K562 (cell line): Measurements from ENCODE around the gene ASCC3. TPM values are rescaled to one million over a fixed set of nuclear protein-coding genes. Genes with fewer than 3 reads are reported as not detected.
A peak's percentile ranks its signal among the peaks of the same experiment; 100 is the strongest.

Source experiments
- ATAC-seq: fragments of 200-7000 bp; cut with Tn5 transposase; 3 replicates; pipeline ENCODE4 v1.9.1; 2020; ENCODE audit warnings: moderate library complexity
- BruUV-seq: library from RNA; stranded (reverse); fragments of 400-500 nt; replicated peaks from 2 replicates; lab custom pipeline; 2021; lab: Mats Ljungman, UMichigan
- CTCF ChIA-PET: fragments of 300-600 bp; formaldehyde crosslinking; extraction: SDS; loops from one replicate; lab custom pipeline; 2021; ENCODE audit warnings: low intra/inter-chr PET ratio; lab: Yijun Ruan, JAX
- POLR2A ChIA-PET: fragments of 300-600, 350-650 bp; sonication (Branson Sonifier 250); formaldehyde crosslinking; extraction: SDS; loops from one replicate; lab custom pipeline; 2021; ENCODE audit warnings: antibody characterized with exemption, inconsistent platforms; lab: Yijun Ruan, JAX
- DNase-seq, 4 experiments: peaks; one replicate each; pipeline versions ENCODE4 v3.0.0 to v3.0.0-alpha.2; 2011 to 2018; ENCODE audit warnings: low spot score in 3 of 4, mixed read lengths in 3 of 4; ENCODE audit errors: extremely low read depth in 1 of 4
- FAIRE-seq: peaks from 2 replicates; lab custom pipeline; 2011; peaks lifted over from hg19 to GRCh38; lab: Jason Lieb, UNC
- H2AFZ ChIP-seq: 2 replicates; pipeline ENCODE4 v1.6.0; 2011; ENCODE audit warnings: low read depth, low read length, control low read depth, inconsistent platforms
- H3K27ac ChIP-seq: fragments of 200-600 bp; 3 replicates; pipeline ENCODE4 v1.8.0; 2011; ENCODE audit warnings: low read depth, mild to moderate bottlenecking, control low read depth, inconsistent platforms, low read length, moderate library complexity, mixed read lengths; ENCODE audit errors: extremely low read depth
- H3K27me3 ChIP-seq, 2 experiments: fragments of 300-600 bp in 1 of 2; 2 replicates in 1 of 2; 3 replicates in 1 of 2; pipeline versions ENCODE4 v1.6.0 to v1.8.0; 2011; ENCODE audit warnings: inconsistent platforms in 2 of 2, low read length in 2 of 2, mild to moderate bottlenecking in 1 of 2, mixed read lengths in 1 of 2, moderate library complexity in 1 of 2; ENCODE audit not compliant: control insufficient read depth in 2 of 2, insufficient read depth in 2 of 2
- H3K36me3 ChIP-seq: fragments of 300-600 bp; 3 replicates; pipeline ENCODE4 v1.8.0; 2011; ENCODE audit warnings: mild to moderate bottlenecking, low read length, inconsistent platforms; ENCODE audit not compliant: control insufficient read depth, insufficient read depth
- H3K4me1 ChIP-seq, 2 experiments: fragments of 200-600 bp in 1 of 2; replicated peaks in 1 of 2; 2 replicates in 1 of 2; 3 replicates in 1 of 2; pipeline versions ENCODE4 v1.5.1 to v1.8.0; 2011; ENCODE audit warnings: inconsistent platforms in 2 of 2, low read length in 2 of 2, mild to moderate bottlenecking in 1 of 2, mixed read lengths in 1 of 2, moderate library complexity in 1 of 2; ENCODE audit not compliant: control insufficient read depth in 2 of 2, insufficient read depth in 2 of 2
- H3K4me2 ChIP-seq: 2 replicates; pipeline ENCODE4 v1.6.1; 2011; ENCODE audit warnings: low read length, control low read depth, inconsistent platforms, mixed read lengths; ENCODE audit not compliant: insufficient read depth
- H3K4me3 ChIP-seq: fragments of 200-600 bp; sonication (generic), shearing (Covaris generic); 2 replicates; pipeline ENCODE4 v1.5.1; 2016; ENCODE audit warnings: control low read depth, inconsistent platforms
- H3K79me2 ChIP-seq: fragments of 200-600 bp; 3 replicates; pipeline ENCODE4 v1.8.0; 2011; ENCODE audit warnings: low read length, inconsistent platforms; ENCODE audit not compliant: control insufficient read depth, insufficient read depth
- H3K9ac ChIP-seq, 2 experiments: 2 replicates each; pipeline versions ENCODE4 v1.6.0 to v1.6.1; 2011; ENCODE audit warnings: low read depth in 2 of 2, low read length in 2 of 2, control low read depth in 1 of 2, inconsistent platforms in 1 of 2, mild to moderate bottlenecking in 1 of 2, mixed read lengths in 1 of 2; ENCODE audit not compliant: insufficient read depth in 1 of 2
- H3K9me1 ChIP-seq: one replicate; pipeline ENCODE4 v1.6.0; 2011; ENCODE audit warnings: inconsistent platforms, mild to moderate bottlenecking, low read length, moderate library complexity; ENCODE audit not compliant: control insufficient read depth, insufficient read depth
- H3K9me3 ChIP-seq: replicated peaks from 2 replicates; pipeline ENCODE4 v1.5.1; 2011; ENCODE audit warnings: low read depth, low read length, inconsistent platforms; ENCODE audit not compliant: control insufficient read depth, insufficient read depth
- H4K20me1 ChIP-seq: replicated peaks from 2 replicates; pipeline ENCODE4 v1.6.1; 2011; ENCODE audit warnings: low read length, inconsistent platforms, mixed read lengths; ENCODE audit not compliant: control insufficient read depth, insufficient read depth
- BRD4 ChIP-seq: fragments of 200-600 bp; sonication (generic); IDR thresholded peaks from 2 replicates; pipeline ENCODE4 v1.6.1; 2017; ENCODE audit warnings: inconsistent platforms
- CEBPG ChIP-seq, 3 experiments: fragments of 200-800 bp in 1 of 3; sonication (Bioruptor generic) in 1 of 3; sonication (generic) in 1 of 3; formaldehyde crosslinking in 1 of 3; IDR thresholded peaks in 2 of 3; conservative IDR thresholded peaks in 1 of 3; 2 replicates each; pipeline versions ENCODE4 v1.6.1 to v1.8.0; 2016 to 2022; ENCODE audit warnings: missing compliant biosample characterization in 2 of 3, missing genetic modification characterization in 2 of 3, mild to moderate bottlenecking in 1 of 3, missing genetic modification reagents in 1 of 3
- ILK ChIP-seq: fragments of 450-650 bp; IDR thresholded peaks from 2 replicates; pipeline ENCODE4 v1.6.1; 2016; ENCODE audit warnings: missing genetic modification characterization, low read depth, mild to moderate bottlenecking, missing compliant biosample characterization, moderate library complexity, borderline replicate concordance
- KAT8 ChIP-seq: fragments of 450-650 bp; IDR thresholded peaks from 2 replicates; pipeline ENCODE4 v1.6.1; 2016; ENCODE audit warnings: low read depth, mild to moderate bottlenecking
- MBD2 ChIP-seq: sonication (generic); IDR thresholded peaks from 2 replicates; pipeline ENCODE4 v1.6.1; 2016; ENCODE audit warnings: low read depth, borderline replicate concordance
- PHB ChIP-seq: fragments of 250-450 bp; sonication (Bioruptor Pico); IDR thresholded peaks from 2 replicates; pipeline ENCODE4 v1.5.0; 2021
- RBBP5 ChIP-seq: fragments of 200-600 bp; sonication (generic); IDR thresholded peaks from 2 replicates; pipeline ENCODE4 v1.6.1; 2012; ENCODE audit warnings: borderline replicate concordance, mild to moderate bottlenecking, low read length, control low read depth, inconsistent platforms; ENCODE audit not compliant: insufficient read depth, poor library complexity, severe bottlenecking
- RBM14 ChIP-seq: fragments of 200-400 bp; formaldehyde crosslinking; IDR thresholded peaks from 2 replicates; pipeline ENCODE4 v1.6.1; 2018; ENCODE audit warnings: low read depth, mild to moderate bottlenecking, low read length, moderate library complexity, borderline replicate concordance; ENCODE audit not compliant: insufficient read depth
- YBX1 ChIP-seq: fragments of 450-650 bp; IDR thresholded peaks from 2 replicates; pipeline ENCODE4 v1.7.1; 2016; ENCODE audit warnings: mild to moderate bottlenecking
- ZKSCAN8 ChIP-seq: fragments of 200-800 bp; sonication (Bioruptor generic); IDR thresholded peaks from 2 replicates; pipeline ENCODE4 v1.6.1; 2016; ENCODE audit warnings: missing genetic modification characterization, missing compliant biosample characterization
- ZNF143 ChIP-seq: sonication (generic); formaldehyde crosslinking; IDR thresholded peaks from 2 replicates; pipeline ENCODE4 v1.9.0; 2022; ENCODE audit warnings: mild to moderate bottlenecking, missing genetic modification reagents
- ZNF76 ChIP-seq: fragments of 250-450 bp; sonication (Bioruptor Pico); IDR thresholded peaks from 2 replicates; pipeline ENCODE4 v1.4.0; 2020; ENCODE audit warnings: mild to moderate bottlenecking, moderate library complexity, borderline replicate concordance
- WGBS: fragments of 100-300 bp; shearing (Covaris generic); methylation state at CpG from one replicate; pipeline ENCODE4 v1.1.6; 2016; ENCODE audit warnings: low coverage, mixed read lengths; ENCODE audit not compliant: insufficient coverage; ENCODE audit errors: missing lambda C conversion rate; 5-methylcytosine and 5-hydroxymethylcytosine counted together
- in situ Hi-C: fragments of 300-500 bp; cut with MboI; formaldehyde crosslinking; loops from 4 replicates; pipeline ENCODE4 v1.15.0; 2018; ENCODE audit warnings: inconsistent platforms, mixed read lengths
- intact Hi-C: fragments of 100-400 bp; cut with micrococcal nuclease; formaldehyde crosslinking; loops from 2 replicates; pipeline ENCODE4 v1.14.2; 2022
- polyA plus RNA-seq, 8 experiments: library from polyadenylated mRNA; depleted of rRNA in 4 of 8; stranded (reverse) in 5 of 8; unstranded in 3 of 8; fragments of >200 nt; fragmentation: Nextera tagmentation in 2 of 8; fragmentation: Illumina TruSeq in 1 of 8; extraction: Ambion mirVana in 2 of 8; extraction: Trizol in 1 of 8; gene quantifications; 2 replicates each; pipeline versions ENCODE4 v1.2.1 to v1.2.3, GENCODE V29; 2011 to 2014; ENCODE audit warnings: inconsistent platforms in 1 of 8, missing spikeins in 1 of 8
- total RNA-seq, 7 experiments: library from RNA; depleted of rRNA in 6 of 7; stranded (reverse); fragments of >200 nt in 6 of 7; fragmentation: Illumina TruSeq in 2 of 7; extraction: Trizol in 2 of 7; gene quantifications; 2 replicates each; pipeline versions ENCODE4 v1.2.1 to v1.2.3, GENCODE V29; 2011 to 2021; ENCODE audit warnings: low replicate concordance in 1 of 7
- TF ChIP-seq, protein P1 (sequence below), 2 experiments: fragments of 450-650 bp in 1 of 2; sonication (generic) in 1 of 2; formaldehyde crosslinking; conservative IDR thresholded peaks; 2 replicates each; pipeline versions ENCODE4 v1.4.0 to v1.8.1; 2020 to 2022; ENCODE audit warnings: mild to moderate bottlenecking in 1 of 2, missing genetic modification reagents in 1 of 2
- TF ChIP-seq, protein P2 (sequence below): sonication (generic); formaldehyde crosslinking; IDR thresholded peaks from 2 replicates; pipeline ENCODE4 v1.4.0; 2020; ENCODE audit warnings: mild to moderate bottlenecking, missing genetic modification reagents
- TF ChIP-seq, protein P3 (sequence below): fragments of 250-450 bp; sonication (Bioruptor Pico); IDR thresholded peaks from 2 replicates; pipeline ENCODE4 v1.4.0; 2020; ENCODE audit warnings: borderline replicate concordance
- TF ChIP-seq, protein P4 (sequence below): IDR thresholded peaks from 2 replicates; pipeline ENCODE4 v1.6.1; 2011; ENCODE audit not compliant: insufficient read length; ENCODE audit errors: extremely low read depth

ASCC3 gene
- total and polyA plus RNA-seq, 9 of the 15 experiments (the other 6 are each of a cell fraction or from before 2014, with no cell fraction given), result 16.1 to 56.1 (median 33.9) TPM

- intact Hi-C loops (no loop called here), in situ Hi-C loops (no loop called here)
- ChIA-PET POLR2A (no interaction called here), CTCF (no interaction called here)
- no peak for DNase-seq
- H4K20me1 ChIP-seq, result no peaks in the 10 kb centered on the region
- ATAC-seq, result peak; percentile 57; the same call in 2 of the 3 replicates
- H3K4me3 ChIP-seq, result no peak overlapping the region
- H2AFZ ChIP-seq, result no peak overlapping the region
- 83% methylated on average over 3 of the region's 3 CpGs for WGBS
- FAIRE-seq, result no peak
- no peak overlapping the region for H3K27ac ChIP-seq
- no peak overlapping the region for H3K4me2 ChIP-seq
- no peak overlapping the region for H3K9ac ChIP-seq
- no peaks in the 10 kb centered on the region for H3K9me3 ChIP-seq
- H3K36me3 ChIP-seq, result peaks cover 8% of the 10 kb centered on the region; the same call in 2 of the 3 replicates
- H3K79me2 ChIP-seq, result peaks cover 24% of the 10 kb centered on the region
- H3K27me3 ChIP-seq, result no peaks in the 10 kb centered on the region
- no peaks in the 10 kb centered on the region; a peak in 2 of 5 replicates for H3K4me1 ChIP-seq
- TF ChIP-seq PHB (CRISPR knock-in tag), result no peak
- TF ChIP-seq, protein P1, sequence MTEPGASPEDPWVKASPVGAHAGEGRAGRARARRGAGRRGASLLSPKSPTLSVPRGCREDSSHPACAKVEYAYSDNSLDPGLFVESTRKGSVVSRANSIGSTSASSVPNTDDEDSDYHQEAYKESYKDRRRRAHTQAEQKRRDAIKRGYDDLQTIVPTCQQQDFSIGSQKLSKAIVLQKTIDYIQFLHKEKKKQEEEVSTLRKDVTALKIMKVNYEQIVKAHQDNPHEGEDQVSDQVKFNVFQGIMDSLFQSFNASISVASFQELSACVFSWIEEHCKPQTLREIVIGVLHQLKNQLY (CRISPR knock-in tag; conservative IDR thresholded peaks at IDR 0.05), result no peak
- no peak for TF ChIP-seq ZNF143 (CRISPR knock-in tag)
- TF ChIP-seq ZKSCAN8, result no peak
- TF ChIP-seq CEBPG (CRISPR knock-in tag; IDR thresholded peaks at IDR 0.05), result no peak
- TF ChIP-seq CEBPG (tag; conservative IDR thresholded peaks at IDR 0.05 in 1 of 2, IDR thresholded peaks at IDR 0.05 in 1 of 2), result no peak
- TF ChIP-seq KAT8, result no peak
- no peak for TF ChIP-seq MBD2
- no peak for TF ChIP-seq RBM14
- no peak for TF ChIP-seq RBBP5
- TF ChIP-seq ILK (tag), result no peak
- no peak for TF ChIP-seq BRD4
- no peak for TF ChIP-seq ZNF76 (CRISPR knock-in tag)
- TF ChIP-seq, protein P2, sequence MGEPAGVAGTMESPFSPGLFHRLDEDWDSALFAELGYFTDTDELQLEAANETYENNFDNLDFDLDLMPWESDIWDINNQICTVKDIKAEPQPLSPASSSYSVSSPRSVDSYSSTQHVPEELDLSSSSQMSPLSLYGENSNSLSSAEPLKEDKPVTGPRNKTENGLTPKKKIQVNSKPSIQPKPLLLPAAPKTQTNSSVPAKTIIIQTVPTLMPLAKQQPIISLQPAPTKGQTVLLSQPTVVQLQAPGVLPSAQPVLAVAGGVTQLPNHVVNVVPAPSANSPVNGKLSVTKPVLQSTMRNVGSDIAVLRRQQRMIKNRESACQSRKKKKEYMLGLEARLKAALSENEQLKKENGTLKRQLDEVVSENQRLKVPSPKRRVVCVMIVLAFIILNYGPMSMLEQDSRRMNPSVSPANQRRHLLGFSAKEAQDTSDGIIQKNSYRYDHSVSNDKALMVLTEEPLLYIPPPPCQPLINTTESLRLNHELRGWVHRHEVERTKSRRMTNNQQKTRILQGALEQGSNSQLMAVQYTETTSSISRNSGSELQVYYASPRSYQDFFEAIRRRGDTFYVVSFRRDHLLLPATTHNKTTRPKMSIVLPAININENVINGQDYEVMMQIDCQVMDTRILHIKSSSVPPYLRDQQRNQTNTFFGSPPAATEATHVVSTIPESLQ (CRISPR knock-in tag), result no peak
- TF ChIP-seq, protein P3, sequence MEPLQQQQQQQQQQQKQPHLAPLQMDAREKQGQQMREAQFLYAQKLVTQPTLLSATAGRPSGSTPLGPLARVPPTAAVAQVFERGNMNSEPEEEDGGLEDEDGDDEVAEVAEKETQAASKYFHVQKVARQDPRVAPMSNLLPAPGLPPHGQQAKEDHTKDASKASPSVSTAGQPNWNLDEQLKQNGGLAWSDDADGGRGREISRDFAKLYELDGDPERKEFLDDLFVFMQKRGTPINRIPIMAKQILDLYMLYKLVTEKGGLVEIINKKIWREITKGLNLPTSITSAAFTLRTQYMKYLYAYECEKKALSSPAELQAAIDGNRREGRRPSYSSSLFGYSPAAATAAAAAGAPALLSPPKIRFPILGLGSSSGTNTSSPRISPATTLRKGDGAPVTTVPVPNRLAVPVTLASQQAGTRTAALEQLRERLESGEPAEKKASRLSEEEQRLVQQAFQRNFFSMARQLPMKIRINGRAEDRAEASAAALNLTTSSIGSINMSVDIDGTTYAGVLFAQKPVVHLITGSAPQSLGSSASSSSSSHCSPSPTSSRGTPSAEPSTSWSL (CRISPR knock-in tag), result no peak
- TF ChIP-seq, protein P4, sequence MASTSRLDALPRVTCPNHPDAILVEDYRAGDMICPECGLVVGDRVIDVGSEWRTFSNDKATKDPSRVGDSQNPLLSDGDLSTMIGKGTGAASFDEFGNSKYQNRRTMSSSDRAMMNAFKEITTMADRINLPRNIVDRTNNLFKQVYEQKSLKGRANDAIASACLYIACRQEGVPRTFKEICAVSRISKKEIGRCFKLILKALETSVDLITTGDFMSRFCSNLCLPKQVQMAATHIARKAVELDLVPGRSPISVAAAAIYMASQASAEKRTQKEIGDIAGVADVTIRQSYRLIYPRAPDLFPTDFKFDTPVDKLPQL, result no peak
- TF ChIP-seq YBX1, result no peak
- H3K9me1 ChIP-seq, result no peaks in the 10 kb centered on the region
- BruUV-seq, result no TSS peak
These were observed 72.4 kb downstream of the ASCC3 start for GRCh38 chr6:100808638-100809275.
